Keratinocyte (primary cell): ENCODE results near the gene KCNJ12. TPM values are rescaled to one million over a fixed set of nuclear protein-coding genes. Genes with fewer than 3 reads are reported as not detected.

Experiments used
- DNase-seq: peaks from one replicate; pipeline ENCODE4 v3.0.0-alpha.2; 2011; ENCODE audit warnings: low read depth, missing footprints, low spot score
- FAIRE-seq: peaks from 2 replicates; lab custom pipeline; 2011; peaks lifted over from hg19 to GRCh38; lab: Jason Lieb, UNC
- H2AFZ ChIP-seq: 2 replicates; pipeline ENCODE4 v1.6.0; 2012; ENCODE audit warnings: low read length, control low read depth, inconsistent platforms; ENCODE audit not compliant: control insufficient read depth
- H3K27ac ChIP-seq: 2 replicates; pipeline ENCODE4 v1.5.1; 2011; ENCODE audit warnings: low read length; ENCODE audit not compliant: control insufficient read depth, insufficient read depth
- H3K27me3 ChIP-seq: 3 replicates; pipeline ENCODE4 v1.6.0; 2011; ENCODE audit warnings: low read length; ENCODE audit not compliant: control insufficient read depth, insufficient read depth; ENCODE audit errors: extremely low read depth
- H3K36me3 ChIP-seq, 2 experiments: 2 replicates in 1 of 2; 3 replicates in 1 of 2; pipeline ENCODE4 v1.5.1; 2011; ENCODE audit warnings: low read length in 2 of 2, mild to moderate bottlenecking in 1 of 2; ENCODE audit not compliant: control insufficient read depth in 2 of 2, insufficient read depth in 2 of 2; ENCODE audit errors: extremely low read depth in 1 of 2
- H3K4me1 ChIP-seq: 3 replicates; pipeline ENCODE4 v1.5.1; 2011; ENCODE audit warnings: low read length; ENCODE audit not compliant: control insufficient read depth, insufficient read depth; ENCODE audit errors: extremely low read depth
- H3K4me2 ChIP-seq: 3 replicates; pipeline ENCODE4 v1.6.0; 2011; ENCODE audit warnings: low read depth, low read length; ENCODE audit not compliant: control insufficient read depth, insufficient read depth; ENCODE audit errors: extremely low read depth
- H3K4me3 ChIP-seq, 3 experiments: fragments of 200-600 bp in 1 of 3; sonication (generic) in 1 of 3; 2 replicates in 2 of 3; 3 replicates in 1 of 3; pipeline ENCODE4 v1.5.1; 2011 to 2016; ENCODE audit warnings: low read length in 3 of 3, mild to moderate bottlenecking in 3 of 3, control low read depth in 2 of 3, inconsistent platforms in 1 of 3, low read depth in 1 of 3, mixed read lengths in 1 of 3, mixed run types in 1 of 3, moderate library complexity in 1 of 3; ENCODE audit not compliant: control insufficient read depth in 2 of 3, insufficient read depth in 2 of 3; ENCODE audit errors: extremely low read depth in 1 of 3
- H3K79me2 ChIP-seq: 2 replicates; pipeline ENCODE4 v1.6.0; 2012; ENCODE audit warnings: low read length; ENCODE audit not compliant: control insufficient read depth, insufficient read depth
- H3K9ac ChIP-seq: 3 replicates; pipeline ENCODE4 v1.6.0; 2011; ENCODE audit warnings: low read length; ENCODE audit not compliant: control insufficient read depth, insufficient read depth; ENCODE audit errors: extremely low read depth
- H3K9me1 ChIP-seq: 3 replicates; pipeline ENCODE4 v1.6.0; 2011; ENCODE audit warnings: low read length; ENCODE audit not compliant: control insufficient read depth, insufficient read depth; ENCODE audit errors: extremely low read depth
- H3K9me3 ChIP-seq: 2 replicates; pipeline ENCODE4 v1.5.1; 2012; ENCODE audit warnings: low read depth, low read length; ENCODE audit not compliant: control insufficient read depth
- H4K20me1 ChIP-seq: 3 replicates; pipeline ENCODE4 v1.6.0; 2011; ENCODE audit warnings: low read length; ENCODE audit not compliant: control insufficient read depth, insufficient read depth; ENCODE audit errors: extremely low read depth
- EZH2 ChIP-seq: IDR thresholded peaks from one replicate; pipeline ENCODE4 v1.6.1; 2012; ENCODE audit warnings: inconsistent platforms, mild to moderate bottlenecking, low read length, moderate library complexity
- dilution Hi-C: fragments of 300-500 bp; cut with MboI; formaldehyde crosslinking; loops from one replicate; pipeline ENCODE4 v1.7.0; 2020; ENCODE audit warnings: low sequenced_read_pairs; ENCODE audit not compliant: extremely low pct_ligation_motif_present
- polyA plus RNA-seq, 5 experiments: library from polyadenylated mRNA; depleted of rRNA in 3 of 5; stranded (reverse) in 3 of 5; stranded (forward) in 1 of 5; unstranded in 1 of 5; fragments of >200 nt; gene quantifications; 1 replicate in 1 of 5; 2 replicates in 3 of 5; 3 replicates in 1 of 5; pipeline versions ENCODE4 v1.2.1 to v1.2.3, GENCODE V29; 2011 to 2012; ENCODE audit warnings: missing spikeins in 2 of 5, low read depth in 1 of 5, low replicate concordance in 1 of 5
- TF ChIP-seq, protein P1 (sequence below), 3 experiments: IDR thresholded peaks in 1 of 3; conservative IDR thresholded peaks in 1 of 3; optimal IDR thresholded peaks in 1 of 3; 2 replicates in 2 of 3; 3 replicates in 1 of 3; pipeline versions ENCODE3 to v1.5.1; 2011; ENCODE audit warnings: low read length in 3 of 3, mild to moderate bottlenecking in 3 of 3, moderate library complexity in 2 of 3, control low read depth in 1 of 3, inconsistent platforms in 1 of 3; ENCODE audit not compliant: insufficient read depth in 2 of 3; ENCODE audit errors: extremely low read depth in 1 of 3

KCNJ12 gene
- polyA plus RNA-seq, 1 donor (not counting 4 experiments of a cell fraction or from before 2014, with no cell fraction given) = 0.04 TPM

DNA sequence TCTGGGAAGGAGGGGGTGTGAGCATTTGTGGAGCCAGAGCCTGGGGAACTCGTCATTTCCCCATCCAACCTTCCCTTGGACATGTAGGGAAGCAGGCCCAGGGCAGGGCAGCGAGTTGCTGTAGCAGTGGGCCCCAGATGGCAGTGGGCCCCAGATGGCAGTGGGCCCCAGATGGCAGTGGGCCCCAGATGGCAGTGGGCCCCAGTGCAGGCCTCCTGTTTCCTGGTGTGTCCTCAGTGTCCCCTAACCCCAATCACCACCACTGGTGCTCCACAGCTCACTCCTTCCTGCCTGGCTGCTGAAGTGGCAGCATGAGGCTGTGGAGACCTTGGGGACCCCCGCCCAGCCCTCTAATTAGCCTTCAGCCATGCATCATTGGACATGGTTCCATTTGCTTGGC lies 4.5 kb downstream of the KCNJ12 start:
- FAIRE-seq = no peak
- Histone ChIP-seq H3K27me3 (peaks cover 36% of the 10 kb centered on the region), H3K79me2 (no peaks in the 10 kb centered on the region), H3K9ac (no peak overlapping the region), H3K9me3 (no peaks in the 10 kb centered on the region), H3K9me1 (no peaks in the 10 kb centered on the region), H2AFZ (no peak overlapping the region), H3K4me3 (no peak overlapping the region), H4K20me1 (no peaks in the 10 kb centered on the region), H3K4me2 (no peak overlapping the region), H3K4me1 (peaks cover 5% of the 10 kb centered on the region), H3K27ac (no peak overlapping the region), H3K36me3 (no peaks in the 10 kb centered on the region)
- no peak for TF ChIP-seq EZH2
- TF ChIP-seq, protein P1, sequence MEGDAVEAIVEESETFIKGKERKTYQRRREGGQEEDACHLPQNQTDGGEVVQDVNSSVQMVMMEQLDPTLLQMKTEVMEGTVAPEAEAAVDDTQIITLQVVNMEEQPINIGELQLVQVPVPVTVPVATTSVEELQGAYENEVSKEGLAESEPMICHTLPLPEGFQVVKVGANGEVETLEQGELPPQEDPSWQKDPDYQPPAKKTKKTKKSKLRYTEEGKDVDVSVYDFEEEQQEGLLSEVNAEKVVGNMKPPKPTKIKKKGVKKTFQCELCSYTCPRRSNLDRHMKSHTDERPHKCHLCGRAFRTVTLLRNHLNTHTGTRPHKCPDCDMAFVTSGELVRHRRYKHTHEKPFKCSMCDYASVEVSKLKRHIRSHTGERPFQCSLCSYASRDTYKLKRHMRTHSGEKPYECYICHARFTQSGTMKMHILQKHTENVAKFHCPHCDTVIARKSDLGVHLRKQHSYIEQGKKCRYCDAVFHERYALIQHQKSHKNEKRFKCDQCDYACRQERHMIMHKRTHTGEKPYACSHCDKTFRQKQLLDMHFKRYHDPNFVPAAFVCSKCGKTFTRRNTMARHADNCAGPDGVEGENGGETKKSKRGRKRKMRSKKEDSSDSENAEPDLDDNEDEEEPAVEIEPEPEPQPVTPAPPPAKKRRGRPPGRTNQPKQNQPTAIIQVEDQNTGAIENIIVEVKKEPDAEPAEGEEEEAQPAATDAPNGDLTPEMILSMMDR (optimal IDR thresholded peaks at IDR 0.05 in 1 of 3, IDR thresholded peaks at IDR 0.05 in 1 of 3, conservative IDR thresholded peaks at IDR 0.05 in 1 of 3; ENCODE audit: extremely low read depth in 1 of 3, insufficient read depth in 2 of 3, low read length in 3 of 3) = no peak
- no peak for DNase-seq
- dilution Hi-C loops = no loop called here

DNA sequence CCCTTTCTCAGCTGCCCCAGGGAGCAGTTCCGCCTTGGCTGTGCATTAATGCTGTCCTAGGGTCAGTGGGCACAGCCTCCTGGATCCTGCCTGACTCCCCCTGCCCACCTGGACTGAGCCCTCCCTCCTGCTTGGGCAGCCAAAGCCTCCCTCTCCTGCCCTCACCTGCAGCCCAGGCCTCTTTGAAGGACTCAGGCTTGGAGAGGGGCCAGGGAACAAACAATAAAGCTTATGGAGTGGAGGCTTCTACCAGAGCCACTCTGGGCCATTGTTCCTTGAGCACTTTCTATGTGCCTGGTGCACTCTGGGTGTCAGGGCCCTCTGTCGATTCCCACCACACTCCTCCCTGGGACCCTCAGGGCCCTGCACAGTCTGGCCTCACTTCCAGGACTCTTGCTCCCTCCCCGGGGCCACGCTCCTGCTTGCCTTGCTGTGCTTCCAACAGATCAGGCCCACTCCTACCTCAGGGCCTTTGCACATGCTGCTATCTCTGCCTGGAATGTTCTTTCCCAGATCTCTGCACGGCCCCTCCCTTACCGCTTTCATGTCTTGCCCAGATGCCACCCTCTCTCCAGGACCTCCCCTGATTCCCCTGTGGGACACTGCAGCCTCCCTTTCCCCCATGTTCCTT lies 5.0 kb downstream of the KCNJ12 start:
- Histone ChIP-seq H3K79me2 (no peaks in the 10 kb centered on the region), H3K9me1 (no peaks in the 10 kb centered on the region), H2AFZ (no peak overlapping the region), H3K4me1 (peaks cover 5% of the 10 kb centered on the region), H3K4me3 (no peak overlapping the region), H3K4me2 (no peak overlapping the region), H3K27ac (no peak overlapping the region), H4K20me1 (no peaks in the 10 kb centered on the region), H3K9ac (no peak overlapping the region), H3K9me3 (no peaks in the 10 kb centered on the region), H3K36me3 (no peaks in the 10 kb centered on the region), H3K27me3 (peaks cover 31% of the 10 kb centered on the region)
- DNase-seq (no peak), FAIRE-seq (no peak)
- dilution Hi-C loops = no loop called here
- TF ChIP-seq, protein P1 (optimal IDR thresholded peaks at IDR 0.05 in 1 of 3, IDR thresholded peaks at IDR 0.05 in 1 of 3, conservative IDR thresholded peaks at IDR 0.05 in 1 of 3; ENCODE audit: extremely low read depth in 1 of 3, insufficient read depth in 2 of 3, low read length in 3 of 3) = no peak
- TF ChIP-seq EZH2 = no peak
